Activated CD4-positive, alpha-beta T cell treated with anti-CD3 and anti-CD28 coated beads for 36 hours (primary cell): Measurements from ENCODE around the gene SFSWAP. TPM values are rescaled to one million over a fixed set of nuclear protein-coding genes. Genes with fewer than 3 reads are reported as not detected.

Experiments used
- ATAC-seq: fragments of 200-7000 bp; cut with Tn5 transposase; one replicate; pipeline ENCODE4 v1.10.0; 2021; ENCODE audit warnings: mild to moderate bottlenecking, moderate library complexity
- CTCF ChIA-PET: fragments of 350-600 bp; sonication (Branson Sonifier 250); formaldehyde crosslinking; loops from one replicate; lab custom pipeline; 2021; ENCODE audit warnings: antibody characterized with exemption; lab: Charles Lee
- POLR2A ChIA-PET: fragments of 350-600 bp; sonication (Branson Sonifier 250); formaldehyde crosslinking; loops from one replicate; lab custom pipeline; 2021; ENCODE audit warnings: antibody characterized with exemption, inconsistent platforms; lab: Charles Lee
- DNase-seq: peaks from one replicate; pipeline ENCODE4 v3.0.0-alpha.2; 2020
- H3K27ac Mint-ChIP-seq: one replicate; pipeline ENCODE4 v1.8.0; 2021; ENCODE audit warnings: mixed read lengths
- H3K27me3 Mint-ChIP-seq: one replicate; pipeline ENCODE4 v1.8.0; 2021; ENCODE audit warnings: mixed read lengths
- H3K36me3 Mint-ChIP-seq: one replicate; pipeline ENCODE4 v1.8.0; 2021; ENCODE audit warnings: low read depth, mixed read lengths
- H3K4me1 Mint-ChIP-seq: one replicate; pipeline ENCODE4 v1.8.0; 2021; ENCODE audit warnings: mixed read lengths
- H3K4me3 Mint-ChIP-seq: one replicate; pipeline ENCODE4 v1.8.0; 2021; ENCODE audit warnings: mild to moderate bottlenecking, moderate library complexity, mixed read lengths
- H3K9me3 Mint-ChIP-seq: one replicate; pipeline ENCODE4 v1.8.0; 2021; ENCODE audit warnings: low read depth, mixed read lengths
- intact Hi-C, 2 experiments: fragments of 100-400 bp; cut with DNase I in 1 of 2; cut with micrococcal nuclease in 1 of 2; formaldehyde crosslinking; loops; one replicate each; pipeline versions ENCODE4 v1.14.2 to v1.15.1; 2022 to 2024; cut with DNase I, micrococcal nuclease
- total RNA-seq, 2 experiments: library from RNA; stranded (reverse); gene quantifications; one replicate each; pipeline ENCODE4 v1.2.3, GENCODE V29; 2021

Gene SFSWAP
- total RNA-seq, 2 experiments from 2014 or later = 47.9 to 73.1 TPM

GRCh38 chr12:131783915-131784541, 73.1 kb downstream of the SFSWAP start:
- ATAC-seq (no peak), DNase-seq (no peak)
- Mint-ChIP-seq H3K9me3 (no peaks in the 10 kb centered on the region), H3K27ac (peak overlapping the region; percentile 51), H3K27me3 (no peaks in the 10 kb centered on the region), H3K36me3 (peaks cover 26% of the 10 kb centered on the region), H3K4me1 (peaks cover 5% of the 10 kb centered on the region), H3K4me3 (no peak overlapping the region)
- intact Hi-C loops = no loop called here
- CTCF ChIA-PET = interaction anchor here (1.4 kb wide), 1 partner anchor 24 kb away, joined by 3 read pairs; no protein-coding TSS in a partner anchor
- POLR2A ChIA-PET = no interaction called here

- intact Hi-C loops = no loop called here
- Mint-ChIP-seq H3K4me3 (no peak overlapping the region), H3K36me3 (peaks cover 28% of the 10 kb centered on the region), H3K9me3 (no peaks in the 10 kb centered on the region), H3K27me3 (no peaks in the 10 kb centered on the region), H3K4me1 (peaks cover 5% of the 10 kb centered on the region), H3K27ac (peak overlapping the region; percentile 43)
- ATAC-seq (no peak), DNase-seq (no peak)
- CTCF ChIA-PET = interaction anchor here (1.4 kb wide), 2 partner anchors 25 to 330 kb away, joined by 3 read pairs; no protein-coding TSS in a partner anchor
- POLR2A ChIA-PET = no interaction called here
Measured at GRCh38 chr12:131784909-131785762, 74.2 kb downstream of the SFSWAP start.

GRCh38 chr12:131785763-131786330, 75.0 kb downstream of the SFSWAP start:
- ATAC-seq (no peak), DNase-seq (no peak)
- Mint-ChIP-seq H3K4me1 (peaks cover 5% of the 10 kb centered on the region), H3K36me3 (peaks cover 30% of the 10 kb centered on the region), H3K27ac (peak overlapping the region; percentile 43), H3K9me3 (no peaks in the 10 kb centered on the region), H3K27me3 (no peaks in the 10 kb centered on the region), H3K4me3 (no peak overlapping the region)
- POLR2A ChIA-PET = no interaction called here
- intact Hi-C loops = no loop called here
- CTCF ChIA-PET = interaction anchor here (1.4 kb wide), 1 partner anchor 331 kb away, joined by 3 read pairs; no protein-coding TSS in a partner anchor

- no peak for DNase-seq
- intact Hi-C loops = no loop called here
- Mint-ChIP-seq H3K36me3 (peaks cover 32% of the 10 kb centered on the region), H3K27me3 (no peaks in the 10 kb centered on the region), H3K9me3 (no peaks in the 10 kb centered on the region), H3K4me3 (no peak overlapping the region), H3K4me1 (peaks cover 5% of the 10 kb centered on the region), H3K27ac (no peak overlapping the region)
- ChIA-PET CTCF (no interaction called here), POLR2A (no interaction called here)
- no peak for ATAC-seq
Measured at GRCh38 chr12:131786331-131786730, 75.4 kb downstream of the SFSWAP start.

- no peak overlapping the region for H3K27ac Mint-ChIP-seq
- ATAC-seq = no peak
Measured at GRCh38 chr12:131787143-131787660, 76.3 kb downstream of the SFSWAP start.

GRCh38 chr12:131788070-131788469, 77.2 kb downstream of the SFSWAP start:
- ChIA-PET POLR2A (no interaction called here), CTCF (no interaction called here)
- intact Hi-C loops = no loop called here
- peaks cover 5% of the 10 kb centered on the region for H3K4me1 Mint-ChIP-seq
- H3K27me3 Mint-ChIP-seq = no peaks in the 10 kb centered on the region
- ATAC-seq (no peak), DNase-seq (no peak)
- H3K9me3 Mint-ChIP-seq = no peaks in the 10 kb centered on the region
- no peak overlapping the region for H3K4me3 Mint-ChIP-seq
- no peak overlapping the region for H3K27ac Mint-ChIP-seq
- peaks cover 28% of the 10 kb centered on the region for H3K36me3 Mint-ChIP-seq

More at GRCh38 chr12:131787143-131787660, 76.3 kb downstream of the SFSWAP start:
- ChIA-PET POLR2A (no interaction called here), CTCF (no interaction called here)
- Mint-ChIP-seq H3K36me3 (peaks cover 29% of the 10 kb centered on the region), H3K4me3 (no peak overlapping the region), H3K4me1 (peaks cover 5% of the 10 kb centered on the region), H3K27me3 (no peaks in the 10 kb centered on the region), H3K9me3 (no peaks in the 10 kb centered on the region)
- intact Hi-C loops = no loop called here
- no peak for DNase-seq

GRCh38 chr12:131789638-131790037, 78.7 kb downstream of the SFSWAP start:
- DNase-seq (no peak), ATAC-seq (no peak)
- CTCF ChIA-PET = interaction anchor here (0.6 kb wide), 1 partner anchor 283 kb away, joined by 4 read pairs; no protein-coding TSS in a partner anchor
- peaks cover 33% of the 10 kb centered on the region for H3K36me3 Mint-ChIP-seq
- intact Hi-C loops = no loop called here
- POLR2A ChIA-PET = no interaction called here
- H3K4me3 Mint-ChIP-seq = no peak overlapping the region
- no peak overlapping the region for H3K27ac Mint-ChIP-seq
- H3K27me3 Mint-ChIP-seq = no peaks in the 10 kb centered on the region
- H3K4me1 Mint-ChIP-seq = no peaks in the 10 kb centered on the region
- no peaks in the 10 kb centered on the region for H3K9me3 Mint-ChIP-seq

- H3K4me1 Mint-ChIP-seq = no peaks in the 10 kb centered on the region
- ATAC-seq = no peak
- DNase-seq = no peak
- no peaks in the 10 kb centered on the region for H3K9me3 Mint-ChIP-seq
- intact Hi-C loops = no loop called here
- CTCF ChIA-PET = interaction anchor here (1.3 kb wide), 1 partner anchor 13 kb away, joined by 3 read pairs; no protein-coding TSS in a partner anchor
- H3K4me3 Mint-ChIP-seq = no peak overlapping the region
- H3K27ac Mint-ChIP-seq = no peak overlapping the region
- no peaks in the 10 kb centered on the region for H3K27me3 Mint-ChIP-seq
- H3K36me3 Mint-ChIP-seq = peaks cover 30% of the 10 kb centered on the region
- POLR2A ChIA-PET = no interaction called here
Measured at GRCh38 chr12:131793243-131794022, 82.5 kb downstream of the SFSWAP start.

GRCh38 chr12:131794061-131794460, 83.2 kb downstream of the SFSWAP start:
- H3K4me3 Mint-ChIP-seq = no peak overlapping the region
- peaks cover 34% of the 10 kb centered on the region for H3K36me3 Mint-ChIP-seq
- H3K9me3 Mint-ChIP-seq = no peaks in the 10 kb centered on the region
- DNase-seq (no peak), ATAC-seq (no peak)
- ChIA-PET CTCF (interaction anchor here (1.3 kb wide), 1 partner anchor 14 kb away, joined by 3 read pairs; no protein-coding TSS in a partner anchor), POLR2A (no interaction called here)
- H3K27ac Mint-ChIP-seq = no peak overlapping the region
- intact Hi-C loops = no loop called here
- H3K27me3 Mint-ChIP-seq = no peaks in the 10 kb centered on the region
- no peaks in the 10 kb centered on the region for H3K4me1 Mint-ChIP-seq

GRCh38 chr12:131794573-131794972, 83.7 kb downstream of the SFSWAP start:
- no peaks in the 10 kb centered on the region for H3K9me3 Mint-ChIP-seq
- no peak overlapping the region for H3K4me3 Mint-ChIP-seq
- H3K36me3 Mint-ChIP-seq = peaks cover 38% of the 10 kb centered on the region
- ChIA-PET CTCF (interaction anchor here (1.3 kb wide), 1 partner anchor 14 kb away, joined by 3 read pairs; no protein-coding TSS in a partner anchor), POLR2A (no interaction called here)
- intact Hi-C loops = no loop called here
- no peaks in the 10 kb centered on the region for H3K27me3 Mint-ChIP-seq
- DNase-seq (no peak), ATAC-seq (no peak)
- no peaks in the 10 kb centered on the region for H3K4me1 Mint-ChIP-seq
- H3K27ac Mint-ChIP-seq = no peak overlapping the region

- Mint-ChIP-seq H3K4me1 (no peaks in the 10 kb centered on the region), H3K27me3 (no peaks in the 10 kb centered on the region), H3K9me3 (no peaks in the 10 kb centered on the region), H3K4me3 (no peak overlapping the region), H3K27ac (no peak overlapping the region), H3K36me3 (peaks cover 38% of the 10 kb centered on the region)
- ChIA-PET CTCF (interaction anchor here (1.3 kb wide), 1 partner anchor 15 kb away, joined by 3 read pairs; no protein-coding TSS in a partner anchor), POLR2A (no interaction called here)
- ATAC-seq (no peak), DNase-seq (no peak)
- intact Hi-C loops = no loop called here
Measured at GRCh38 chr12:131795064-131795463, 84.2 kb downstream of the SFSWAP start.
